ENCODE results near the gene PHC2. TPM values are rescaled to one million over a fixed set of nuclear protein-coding genes. Genes with fewer than 3 reads are reported as not detected.

The PHC2 gene
- total RNA-seq, 4 donors from 2014 or later: 70.2 to 114 (median 77.2) TPM

GRCh38 chr1:33470495-33471012 lies 39.7 kb upstream of the PHC2 start:
- TF ChIP-seq POLR2A (IDR thresholded peaks at IDR 0.05) (no peak), CTCF (IDR thresholded peaks at IDR 0.05) (no peak)
- DNase-seq (ENCODE audit: low spot score in 2 of 2): peak; percentile 81 to 94
- intact Hi-C loops (cut with DNase I; ENCODE audit: low total_unique reads): no loop called here
- 2% methylated on average over 11 of the region's 11 CpGs for WGBS, 2 donors
- no peak overlapping the region for H3K4me3 ChIP-seq (ENCODE audit: low read depth, poor library complexity, severe bottlenecking)

- intact Hi-C loops (cut with DNase I; ENCODE audit: low total_unique reads): loop anchor here (10.0 kb wide), 1 partner anchor 185 kb away; no protein-coding TSS in a partner anchor
- DNase-seq (ENCODE audit: low spot score in 2 of 2): no peak
- WGBS, 2 donors: 92 to 94% methylated on average over 2 of the region's 2 CpGs
- H3K4me3 ChIP-seq (ENCODE audit: low read depth, poor library complexity, severe bottlenecking): no peak overlapping the region
- TF ChIP-seq POLR2A (IDR thresholded peaks at IDR 0.05): no peak
- TF ChIP-seq CTCF (IDR thresholded peaks at IDR 0.05): no peak
These were observed 38.8 kb upstream of the PHC2 start for GRCh38 chr1:33469691-33470090.

- intact Hi-C loops (cut with DNase I; ENCODE audit: low total_unique reads): loop anchor here (10.0 kb wide), 1 partner anchor 184 kb away; no protein-coding TSS in a partner anchor
- no peak overlapping the region for H3K4me3 ChIP-seq (ENCODE audit: low read depth, poor library complexity, severe bottlenecking)
- no peak for TF ChIP-seq CTCF (IDR thresholded peaks at IDR 0.05)
- TF ChIP-seq POLR2A (IDR thresholded peaks at IDR 0.05): no peak
- 75 to 80% methylated on average over 3 of the region's 3 CpGs for WGBS, 2 donors
- DNase-seq (ENCODE audit: low spot score in 2 of 2): no peak
These were observed 38.1 kb upstream of the PHC2 start for GRCh38 chr1:33468967-33469366.

GRCh38 chr1:33468531-33468930 lies 37.6 kb upstream of the PHC2 start:
- DNase-seq (ENCODE audit: low spot score in 2 of 2): no peak
- 95 to 98% methylated on average over 2 to 4 of the region's 4 CpGs for WGBS, 2 donors
- TF ChIP-seq POLR2A (IDR thresholded peaks at IDR 0.05) (no peak), CTCF (IDR thresholded peaks at IDR 0.05) (no peak)
- intact Hi-C loops (cut with DNase I; ENCODE audit: low total_unique reads): loop anchor here (10.0 kb wide), 1 partner anchor 184 kb away; no protein-coding TSS in a partner anchor
- H3K4me3 ChIP-seq (ENCODE audit: low read depth, poor library complexity, severe bottlenecking): no peak overlapping the region

- DNase-seq (ENCODE audit: low spot score in 2 of 2): no peak
- intact Hi-C loops (cut with DNase I; ENCODE audit: low total_unique reads): loop anchor here (10.0 kb wide), 1 partner anchor 183 kb away; no protein-coding TSS in a partner anchor
- TF ChIP-seq CTCF (IDR thresholded peaks at IDR 0.05) (no peak), POLR2A (IDR thresholded peaks at IDR 0.05) (no peak)
- no peak overlapping the region for H3K4me3 ChIP-seq (ENCODE audit: low read depth, poor library complexity, severe bottlenecking)
- 69 to 79% methylated on average over 4 of the region's 4 CpGs for WGBS, 2 donors
These were observed 37.1 kb upstream of the PHC2 start for GRCh38 chr1:33468011-33468410.

GRCh38 chr1:33466159-33466558 lies 35.3 kb upstream of the PHC2 start:
- no peak overlapping the region for H3K4me3 ChIP-seq (ENCODE audit: low read depth, poor library complexity, severe bottlenecking)
- TF ChIP-seq POLR2A (IDR thresholded peaks at IDR 0.05): no peak
- TF ChIP-seq CTCF (IDR thresholded peaks at IDR 0.05): no peak
- no peak for DNase-seq (ENCODE audit: low spot score in 2 of 2)
- intact Hi-C loops (cut with DNase I; ENCODE audit: low total_unique reads): loop anchor here (10.0 kb wide), 1 partner anchor 181 kb away; no protein-coding TSS in a partner anchor
- WGBS, 2 donors: 67 to 72% methylated on average over 6 of the region's 6 CpGs

Data from lower leg skin (tissue), 4 donors.